Stomach (tissue), 9 donors: ENCODE measurements around the gene FGGY. TPM values are rescaled to one million over a fixed set of nuclear protein-coding genes. Genes with fewer than 3 reads are reported as not detected.
A peak's percentile ranks its signal among the peaks of the same experiment; 100 is the strongest.
"Not testable (repeated sequence)": the region's sequence is repeated elsewhere in the genome, so short reads cannot be mapped to it uniquely, and the experiment has no call there.

Experiments used
- DNase-seq, 2 donors: peaks; one replicate each; pipeline versions ENCODE4 v3.0.0 to v3.0.0-alpha.2; 2013 to 2019
- H3K27ac ChIP-seq, 5 donors: fragments of 200-600 bp in 4 of 5; sonication (generic) in 4 of 5; one replicate each; pipeline ENCODE4 v1.5.1; 2013 to 2019; ENCODE audit warnings: mild to moderate bottlenecking in 1 of 5, moderate library complexity in 1 of 5
- H3K27me3 ChIP-seq, 3 donors: fragments of 200-600 bp; sonication (generic); one replicate each; pipeline ENCODE4 v1.5.1; 2017 to 2019; ENCODE audit warnings: mixed run types in 1 of 3
- H3K36me3 ChIP-seq, 4 donors: fragments of 200-600 bp; sonication (generic); 1 replicate in 3 of 4; 2 replicates in 1 of 4; pipeline ENCODE4 v1.5.1; 2016 to 2019
- H3K4me1 ChIP-seq, 4 donors: fragments of 200-600 bp; sonication (generic); one replicate each; pipeline ENCODE4 v1.5.1; 2016 to 2019
- H3K4me3 ChIP-seq, 4 donors: fragments of 200-600 bp; sonication (generic) in 3 of 4; one replicate each; pipeline ENCODE4 v1.5.1; 2016 to 2019; ENCODE audit warnings: mild to moderate bottlenecking in 1 of 4
- H3K9me3 ChIP-seq, 4 donors: fragments of 200-600 bp; sonication (generic); one replicate each; pipeline ENCODE4 v1.5.1; 2016 to 2019
- CTCF ChIP-seq, 7 experiments: fragments of 450-650 bp in 4 of 7; fragments of 200-600 bp in 3 of 7; sonication (generic) in 3 of 7; IDR thresholded peaks; one replicate each; pipeline ENCODE4 v1.5.1; 2016 to 2019; ENCODE audit warnings: antibody characterized with exemption in 7 of 7, control low read depth in 2 of 7, mild to moderate bottlenecking in 1 of 7
- EP300 ChIP-seq: sonication (generic); formaldehyde crosslinking; IDR thresholded peaks from one replicate; pipeline ENCODE4 v1.6.1; 2017; ENCODE audit warnings: antibody characterized with exemption
- POLR2A ChIP-seq, 4 donors: fragments of 450-650 bp; IDR thresholded peaks; one replicate each; pipeline ENCODE4 v1.6.1; 2016; ENCODE audit warnings: antibody characterized with exemption in 4 of 4, control low read depth in 2 of 4, mild to moderate bottlenecking in 1 of 4, moderate library complexity in 1 of 4
- POLR2AphosphoS5 ChIP-seq, 3 donors: sonication (generic); formaldehyde crosslinking; IDR thresholded peaks; one replicate each; pipeline ENCODE4 v1.6.1; 2016; ENCODE audit warnings: antibody characterized with exemption in 3 of 3
- WGBS, 5 donors: extraction: QIAGEN DNeasy Blood & Tissue Kit in 3 of 5; methylation state at CpG; one replicate each; pipeline versions ENCODE4 v1.1.5 to v1.1.7; 2013 to 2018; 5-methylcytosine and 5-hydroxymethylcytosine counted together
- intact Hi-C: fragments of 100-400 bp; cut with DNase I; formaldehyde crosslinking; loops from one replicate; pipeline ENCODE4 v1.15.1; 2023; ENCODE audit warnings: low total_unique reads
- polyA plus RNA-seq, 3 donors: library from polyadenylated mRNA; stranded (reverse); fragments of 200-250 nt; gene quantifications; one replicate each; pipeline ENCODE4 v1.2.3, GENCODE V29; 2013
- total RNA-seq, 5 donors: library from RNA; depleted of rRNA; stranded (reverse); fragments of >200 nt; gene quantifications; one replicate each; pipeline versions ENCODE4 v1.1.0 to v1.2.3, GENCODE V29; 2014 to 2016
- donor health status: healthy with polysubstance abuse.
- donor health status: Bipolar disorder and iron deficiency.
- donor health status: healthy.

FGGY gene
- total and polyA plus RNA-seq, 8 donors = 6.2 to 40.6 (median 10.8) TPM

GRCh38 chr1:59556398-59556797 is 259.5 kb downstream of the FGGY start:
- intact Hi-C loops = no loop called here
- Histone ChIP-seq H3K27me3 (no peaks in the 10 kb centered on the region), H3K4me3 (no peak overlapping the region), H3K27ac (no peak overlapping the region), H3K36me3 (peaks cover 0 to 12% (median 0%) of the 10 kb centered on the region in 4 donors), H3K9me3 (peaks cover 0 to 18% (median 11%) of the 10 kb centered on the region in 4 donors), H3K4me1 (peaks cover 0 to 5% (median 0%) of the 10 kb centered on the region in 4 donors)
- TF ChIP-seq EP300 = no peak
- no peak for TF ChIP-seq POLR2AphosphoS5 (IDR thresholded peaks at IDR 0.05)
- TF ChIP-seq CTCF (IDR thresholded peaks at IDR 0.05) = no peak
- WGBS, 5 donors = 92 to 100% (median 100%) methylated on average over 1 of the region's 1 CpG
- DNase-seq = no peak

- DNase-seq = peak in 1 of 2 donors; percentile 76
- peaks cover 0 to 12% (median 0%) of the 10 kb centered on the region in 4 donors for H3K36me3 ChIP-seq
- H3K27me3 ChIP-seq = no peaks in the 10 kb centered on the region
- intact Hi-C loops = no loop called here
- H3K27ac ChIP-seq = no peak overlapping the region
- no peak overlapping the region for H3K4me3 ChIP-seq
- H3K9me3 ChIP-seq = peaks cover 0 to 18% (median 11%) of the 10 kb centered on the region in 4 donors
- peaks cover 0 to 5% (median 0%) of the 10 kb centered on the region in 4 donors for H3K4me1 ChIP-seq
- TF ChIP-seq EP300 (no peak), POLR2A (IDR thresholded peaks at IDR 0.05) (no peak)
- WGBS, 5 donors = 66 to 80% (median 74%) methylated on average over 8 of the region's 8 CpGs
These were observed 260.1 kb downstream of the FGGY start for GRCh38 chr1:59556802-59557548.

- TF ChIP-seq POLR2AphosphoS5 (IDR thresholded peaks at IDR 0.05) = no peak
- no peak for TF ChIP-seq EP300
- TF ChIP-seq CTCF (IDR thresholded peaks at IDR 0.05) = no peak
- TF ChIP-seq POLR2A (IDR thresholded peaks at IDR 0.05) = no peak
These were observed 260.6 kb downstream of the FGGY start for GRCh38 chr1:59557549-59557885.

GRCh38 chr1:59558580-59558979 is 261.7 kb downstream of the FGGY start:
- intact Hi-C loops = not testable (repeated sequence)

More at GRCh38 chr1:59557549-59557885, 260.6 kb downstream of the FGGY start:
- Histone ChIP-seq H3K36me3 (peaks cover 0 to 12% (median 0%) of the 10 kb centered on the region in 4 donors), H3K27me3 (no peaks in the 10 kb centered on the region), H3K4me3 (no peak overlapping the region), H3K4me1 (peaks cover 0 to 5% (median 0%) of the 10 kb centered on the region in 4 donors), H3K9me3 (peaks cover 0 to 18% (median 11%) of the 10 kb centered on the region in 4 donors), H3K27ac (no peak overlapping the region)
- 67 to 100% (median 78%) methylated on average over 1 of the region's 1 CpG for WGBS, 5 donors
- DNase-seq = no peak
- intact Hi-C loops = no loop called here

GRCh38 chr1:59560807-59561450 is 264.0 kb downstream of the FGGY start:
- intact Hi-C loops = no loop called here
- H3K27me3 ChIP-seq = no peaks in the 10 kb centered on the region
- TF ChIP-seq CTCF (IDR thresholded peaks at IDR 0.05) (no peak), POLR2A (IDR thresholded peaks at IDR 0.05) (no peak), POLR2AphosphoS5 (IDR thresholded peaks at IDR 0.05) (no peak), EP300 (no peak)
- no peak for DNase-seq
- H3K9me3 ChIP-seq = peaks cover 0 to 18% (median 11%) of the 10 kb centered on the region in 4 donors
- no peak overlapping the region for H3K4me3 ChIP-seq
- peaks cover 0 to 9% (median 0%) of the 10 kb centered on the region in 4 donors for H3K36me3 ChIP-seq
- H3K27ac ChIP-seq = no peak overlapping the region
- no peaks in the 10 kb centered on the region for H3K4me1 ChIP-seq
- WGBS, 5 donors = 93 to 95% (median 94%) methylated on average over 6 of the region's 6 CpGs

More at GRCh38 chr1:59558580-59558979, 261.7 kb downstream of the FGGY start:
- not testable (repeated sequence) for H3K4me1 ChIP-seq, H3K4me3 ChIP-seq, H3K27me3 ChIP-seq, H3K27ac ChIP-seq, DNase-seq
- Histone ChIP-seq H3K9me3 (peaks cover 0 to 18% (median 11%) of the 10 kb centered on the region in 4 donors), H3K36me3 (peaks cover 0 to 12% (median 0%) of the 10 kb centered on the region in 4 donors)
- 91 to 97% (median 95%) methylated on average over 3 of the region's 3 CpGs for WGBS, 5 donors
